GM18867 (cell line): Measurements from ENCODE around the gene SLC22A6.

ENCODE experiments used
- ATAC-seq: cut with Tn5 transposase; IDR thresholded peaks from one replicate; pipeline ENCODE4 v1.9.1; 2021; ENCODE audit warnings: mild to moderate bottlenecking, moderate library complexity; ENCODE audit not compliant: unreplicated experiment

SLC22A6 gene

DNA sequence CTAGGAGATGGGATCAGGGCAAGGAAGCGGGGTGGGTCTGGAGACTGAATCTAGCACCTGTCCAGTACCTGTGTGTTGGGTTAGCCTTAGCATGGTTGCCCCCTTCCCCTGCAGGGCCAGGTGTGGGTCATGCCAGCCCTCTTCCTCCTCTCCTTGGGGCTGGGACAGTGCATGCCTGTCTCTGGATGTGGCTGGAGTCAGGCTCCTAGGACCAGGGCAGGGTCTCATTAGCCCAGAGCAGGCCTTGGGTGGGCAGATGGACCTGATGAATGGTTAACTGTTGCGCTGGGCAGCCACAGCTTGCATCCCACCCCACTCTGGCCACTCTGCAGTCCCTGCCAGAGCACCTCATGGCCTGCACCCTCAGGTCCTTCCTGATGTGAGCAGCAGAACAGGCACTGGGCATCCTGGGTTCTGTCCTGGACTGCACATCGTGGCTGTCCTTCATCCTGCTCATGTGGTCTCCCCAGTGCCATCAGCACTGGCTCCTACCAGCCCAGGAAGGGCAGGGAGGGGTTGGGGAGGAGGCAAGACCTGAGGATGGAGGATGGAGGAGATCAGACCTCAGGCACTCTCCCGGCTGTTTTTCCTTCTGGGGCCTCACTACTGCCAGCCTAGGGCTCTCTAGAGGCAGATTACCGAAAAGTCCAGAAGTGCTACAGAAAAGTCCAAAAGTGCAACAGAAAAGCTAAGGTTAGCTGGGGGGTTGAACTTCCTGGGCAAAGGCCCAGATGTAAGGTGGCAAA is 50.8 kb downstream of the SLC22A6 start:
- no peak for ATAC-seq

DNA sequence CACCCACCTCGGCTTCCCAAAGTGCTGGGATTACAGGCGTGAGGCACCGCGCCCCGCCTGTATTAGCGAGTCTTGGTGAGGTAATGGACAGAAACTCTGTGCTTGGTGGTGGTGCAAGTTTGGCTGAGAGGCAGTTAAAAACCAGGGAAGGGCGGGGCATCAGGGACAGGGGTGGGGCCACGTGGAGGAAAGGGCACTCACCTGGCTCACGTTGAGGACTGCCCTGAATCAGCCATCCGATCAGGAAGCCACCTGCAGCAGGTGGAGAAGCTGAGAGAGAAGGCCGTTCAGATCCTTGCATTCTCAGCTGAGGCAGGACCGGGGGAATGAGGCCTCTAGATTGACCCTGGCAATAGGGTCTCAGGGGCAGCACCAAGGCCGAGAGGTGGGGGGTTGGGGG is 51.5 kb downstream of the SLC22A6 start:
- ATAC-seq: no peak

- no peak for ATAC-seq
These were observed 53.1 kb downstream of the SLC22A6 start for GRCh38 chr11:62931499-62932278.

GRCh38 chr11:62930666-62931065 is 54.1 kb downstream of the SLC22A6 start:
- no peak for ATAC-seq

- no peak for ATAC-seq
These were observed 54.6 kb downstream of the SLC22A6 start for GRCh38 chr11:62930157-62930556.

GRCh38 chr11:62928011-62928410 is 56.8 kb downstream of the SLC22A6 start:
- no peak for ATAC-seq

- no peak for ATAC-seq
These were observed 57.9 kb downstream of the SLC22A6 start for GRCh38 chr11:62926680-62927455.
